Body of pancreas (tissue), 4 donors: ENCODE measurements around the gene MRPL27.

ENCODE experiments used
- POLR2A ChIP-seq, 3 donors: fragments of 450-650 bp; IDR thresholded peaks; one replicate each; pipeline ENCODE4 v1.6.1; 2016; ENCODE audit warnings: antibody characterized with exemption in 3 of 3, mild to moderate bottlenecking in 2 of 3
- TF ChIP-seq, protein P1 (sequence below), 7 experiments: fragments of 450-650 bp in 4 of 7; fragments of 200-600 bp in 3 of 7; sonication (generic) in 3 of 7; IDR thresholded peaks; one replicate each; pipeline ENCODE4 v1.5.1; 2016 to 2019; ENCODE audit warnings: antibody characterized with exemption in 7 of 7

DNA sequence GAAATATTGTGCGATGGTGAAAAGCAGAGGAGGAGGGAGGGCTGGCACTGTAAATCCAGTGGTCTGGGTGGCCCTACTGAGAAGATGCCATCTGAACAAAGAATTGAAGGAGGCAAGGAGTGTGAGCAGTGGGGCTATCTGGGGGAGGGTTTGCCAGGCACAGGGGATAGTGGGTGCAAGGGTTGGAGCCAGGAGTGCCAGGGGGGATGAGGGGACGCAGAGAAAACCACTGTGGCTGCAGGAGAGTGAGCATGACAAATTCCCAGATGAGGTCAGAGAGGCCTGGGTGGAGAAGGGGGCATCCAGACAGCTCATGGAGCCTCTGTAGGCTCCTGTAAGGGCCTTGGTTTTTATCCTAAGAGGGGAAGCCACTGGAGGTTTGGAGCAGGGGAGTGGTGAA, 22.3 kb downstream of the MRPL27 start:
- TF ChIP-seq, protein P1, sequence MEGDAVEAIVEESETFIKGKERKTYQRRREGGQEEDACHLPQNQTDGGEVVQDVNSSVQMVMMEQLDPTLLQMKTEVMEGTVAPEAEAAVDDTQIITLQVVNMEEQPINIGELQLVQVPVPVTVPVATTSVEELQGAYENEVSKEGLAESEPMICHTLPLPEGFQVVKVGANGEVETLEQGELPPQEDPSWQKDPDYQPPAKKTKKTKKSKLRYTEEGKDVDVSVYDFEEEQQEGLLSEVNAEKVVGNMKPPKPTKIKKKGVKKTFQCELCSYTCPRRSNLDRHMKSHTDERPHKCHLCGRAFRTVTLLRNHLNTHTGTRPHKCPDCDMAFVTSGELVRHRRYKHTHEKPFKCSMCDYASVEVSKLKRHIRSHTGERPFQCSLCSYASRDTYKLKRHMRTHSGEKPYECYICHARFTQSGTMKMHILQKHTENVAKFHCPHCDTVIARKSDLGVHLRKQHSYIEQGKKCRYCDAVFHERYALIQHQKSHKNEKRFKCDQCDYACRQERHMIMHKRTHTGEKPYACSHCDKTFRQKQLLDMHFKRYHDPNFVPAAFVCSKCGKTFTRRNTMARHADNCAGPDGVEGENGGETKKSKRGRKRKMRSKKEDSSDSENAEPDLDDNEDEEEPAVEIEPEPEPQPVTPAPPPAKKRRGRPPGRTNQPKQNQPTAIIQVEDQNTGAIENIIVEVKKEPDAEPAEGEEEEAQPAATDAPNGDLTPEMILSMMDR (IDR thresholded peaks at IDR 0.05), result no peak
- TF ChIP-seq POLR2A (IDR thresholded peaks at IDR 0.05), result no peak
